Central memory CD8-positive, alpha-beta T cell (primary cell): Measurements from ENCODE around the gene EMILIN2.
A peak's percentile ranks its signal among the peaks of the same experiment; 100 is the strongest.

Experiments used
- ATAC-seq: fragments of 150-1000 bp; cut with Tn5 transposase; replicated peaks from 2 replicates; pipeline ENCODE4 v1.10.0; 2022; ENCODE audit warnings: mild to moderate bottlenecking, moderate FRiP score, moderate number of reproducible peaks; ENCODE audit not compliant: poor library complexity, severe bottlenecking; ENCODE audit errors: extremely low read depth
- DNase-seq, 2 donors: peaks; one replicate each; pipeline ENCODE4 v3.0.0; 2021; ENCODE audit warnings: low spot score in 2 of 2
- H3K27ac Mint-ChIP-seq: one replicate; pipeline ENCODE4 v1.8.0; 2022; ENCODE audit warnings: low read depth, mild to moderate bottlenecking, moderate library complexity, mixed read lengths
- H3K27me3 Mint-ChIP-seq: one replicate; pipeline ENCODE4 v1.8.0; 2022; ENCODE audit warnings: mixed read lengths
- H3K36me3 Mint-ChIP-seq: one replicate; pipeline ENCODE4 v1.8.0; 2022; ENCODE audit warnings: mild to moderate bottlenecking, moderate library complexity, mixed read lengths; ENCODE audit not compliant: insufficient read depth
- H3K4me1 Mint-ChIP-seq: one replicate; pipeline ENCODE4 v1.8.0; 2022; ENCODE audit warnings: mixed read lengths
- H3K4me3 Mint-ChIP-seq: one replicate; pipeline ENCODE4 v1.8.0; 2022; ENCODE audit warnings: mild to moderate bottlenecking, moderate library complexity, mixed read lengths
- H3K9me3 Mint-ChIP-seq: one replicate; pipeline ENCODE4 v1.8.0; 2022; ENCODE audit warnings: mixed read lengths

The EMILIN2 gene

DNA sequence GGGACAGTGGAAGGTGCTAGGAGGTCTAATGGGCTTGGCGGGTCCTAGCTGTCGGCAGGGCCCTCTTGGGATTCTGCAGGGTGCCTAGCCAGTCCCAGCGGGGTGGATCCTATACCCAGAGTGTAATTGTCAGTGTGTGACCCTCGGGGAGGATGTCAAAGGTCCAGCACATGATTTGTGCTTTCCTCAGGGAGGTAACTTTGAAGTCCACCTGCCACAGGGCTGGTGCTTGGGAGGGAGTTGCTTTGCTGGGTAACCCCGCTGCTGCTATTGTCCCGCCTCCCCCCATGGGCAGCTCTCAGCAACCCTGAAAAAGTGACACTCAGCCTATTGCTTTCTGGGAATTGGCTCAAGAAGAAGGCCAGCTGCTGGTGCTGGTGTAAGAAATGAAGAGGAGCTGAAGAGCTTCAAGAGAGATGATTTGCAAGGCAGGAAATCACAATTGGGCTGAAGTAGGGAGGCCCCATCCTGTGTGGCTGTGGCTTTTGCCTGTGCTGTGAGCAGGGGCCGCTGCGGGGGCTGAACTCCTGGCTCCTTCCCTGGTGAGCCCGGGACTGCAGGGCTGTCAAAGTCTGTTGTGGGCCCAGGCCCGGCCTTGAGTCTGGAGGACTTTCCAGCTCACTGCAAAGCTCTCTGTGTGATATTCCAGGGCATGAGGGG is 36.4 kb downstream of the EMILIN2 start:
- H3K4me3 Mint-ChIP-seq = peak overlapping the region; percentile 63
- no peaks in the 10 kb centered on the region for H3K36me3 Mint-ChIP-seq
- H3K27ac Mint-ChIP-seq = peak overlapping the region; percentile 78
- ATAC-seq = peak; percentile 92
- DNase-seq = peak in 1 of 2 donors; percentile 25
- H3K4me1 Mint-ChIP-seq = peaks cover 25% of the 10 kb centered on the region
- no peaks in the 10 kb centered on the region for H3K27me3 Mint-ChIP-seq
- peaks cover 8% of the 10 kb centered on the region for H3K9me3 Mint-ChIP-seq

DNA sequence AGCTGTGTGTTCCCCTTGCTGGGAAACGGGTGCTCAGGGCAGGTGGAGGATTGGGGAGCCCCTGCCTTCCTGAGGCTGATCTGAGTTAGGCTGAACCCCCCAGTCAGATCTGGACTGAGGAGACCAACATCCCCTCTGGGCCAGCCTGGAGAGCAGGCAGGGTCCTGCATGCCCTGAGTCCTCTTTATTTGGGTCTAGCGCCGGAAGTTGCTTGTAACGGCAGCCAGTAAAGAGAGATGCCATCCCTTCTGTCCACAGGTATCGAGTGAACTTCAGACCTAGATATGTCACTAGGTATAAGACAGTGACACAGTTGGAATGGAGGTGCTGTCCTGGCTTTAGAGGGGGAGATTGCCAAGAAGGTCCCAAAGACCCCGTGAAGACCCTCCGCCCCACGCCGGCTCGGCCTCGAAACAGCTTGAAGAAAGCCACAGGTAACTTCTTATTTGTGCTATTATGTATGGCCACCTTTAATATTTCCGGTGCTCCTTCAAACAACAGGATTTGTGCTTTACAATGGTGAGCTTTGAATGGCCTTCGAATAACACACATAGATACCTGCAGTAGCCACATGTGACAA is 38.0 kb downstream of the EMILIN2 start:
- DNase-seq = no peak
- no peak for ATAC-seq
- Mint-ChIP-seq H3K4me1 (peaks cover 30% of the 10 kb centered on the region), H3K4me3 (no peak overlapping the region), H3K36me3 (no peaks in the 10 kb centered on the region), H3K9me3 (peaks cover 8% of the 10 kb centered on the region), H3K27ac (no peak overlapping the region), H3K27me3 (no peaks in the 10 kb centered on the region)

DNA sequence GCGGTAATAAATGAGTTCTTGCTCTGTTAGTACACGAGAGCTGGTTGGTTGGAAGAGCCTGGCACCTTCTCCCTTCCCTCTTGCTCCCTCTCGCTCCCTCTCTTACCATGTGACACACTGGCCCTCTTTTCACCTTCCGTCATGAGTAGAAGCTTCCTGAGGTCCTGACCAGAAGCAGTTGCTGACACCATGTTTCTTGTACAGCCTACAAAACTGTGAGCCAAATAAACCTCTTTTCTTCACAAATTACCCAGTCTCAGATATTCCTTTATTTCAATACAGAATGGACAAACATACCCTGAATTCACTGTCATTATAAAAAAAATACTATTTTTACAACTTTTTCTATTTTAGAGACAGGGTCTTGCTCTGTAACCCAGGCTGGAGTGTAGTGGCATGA is 40.7 kb downstream of the EMILIN2 start:
- no peaks in the 10 kb centered on the region for H3K27me3 Mint-ChIP-seq
- H3K4me1 Mint-ChIP-seq = peaks cover 43% of the 10 kb centered on the region
- ATAC-seq = no peak
- H3K9me3 Mint-ChIP-seq = peaks cover 8% of the 10 kb centered on the region
- H3K36me3 Mint-ChIP-seq = peaks cover 4% of the 10 kb centered on the region
- no peak for DNase-seq
- H3K4me3 Mint-ChIP-seq = no peak overlapping the region
- H3K27ac Mint-ChIP-seq = peak overlapping the region; percentile 30

DNA sequence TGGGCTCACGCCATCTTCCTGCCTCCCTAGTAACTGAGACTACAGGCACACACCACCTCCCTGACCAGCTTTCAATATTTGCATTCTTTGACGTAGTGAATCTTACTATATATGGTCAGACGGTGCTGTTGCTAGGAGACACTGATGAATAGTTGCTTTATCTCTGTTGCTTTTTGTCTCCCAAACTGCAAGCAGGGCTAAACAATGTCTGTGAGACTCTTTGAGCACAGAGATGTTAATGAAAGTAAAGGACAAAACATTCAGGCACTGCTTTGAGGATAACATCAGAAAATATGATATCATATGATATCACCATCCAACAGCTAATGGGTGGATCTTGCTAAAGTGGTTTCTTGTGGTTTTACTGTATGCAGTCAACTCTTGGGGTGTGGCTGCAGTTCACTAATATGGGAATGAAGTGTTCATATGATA is 43.0 kb downstream of the EMILIN2 start:
- ATAC-seq = peak; percentile 83
- H3K27ac Mint-ChIP-seq = peak overlapping the region; percentile 90

DNA sequence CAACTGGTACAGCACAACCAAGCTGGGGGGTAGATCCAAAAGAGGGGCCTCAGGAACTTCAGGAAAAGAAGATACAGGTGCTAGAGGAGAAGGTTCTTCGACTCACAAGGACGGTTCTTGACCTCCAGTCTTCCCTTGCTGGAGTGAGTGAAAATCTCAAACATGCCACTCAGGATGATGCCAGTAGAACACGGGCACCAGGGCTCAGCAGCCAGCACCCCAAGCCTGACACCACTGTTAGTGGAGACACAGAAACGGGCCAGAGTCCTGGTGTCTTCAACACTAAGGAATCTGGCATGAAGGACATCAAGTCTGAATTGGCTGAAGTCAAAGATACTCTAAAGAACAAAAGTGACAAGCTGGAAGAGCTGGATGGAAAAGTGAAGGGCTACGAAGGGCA is 43.8 kb downstream of the EMILIN2 start:
- H3K9me3 Mint-ChIP-seq = peaks cover 8% of the 10 kb centered on the region
- H3K27me3 Mint-ChIP-seq = no peaks in the 10 kb centered on the region
- H3K27ac Mint-ChIP-seq = peak overlapping the region; percentile 22
- H3K4me1 Mint-ChIP-seq = peaks cover 29% of the 10 kb centered on the region
- no peak for DNase-seq
- no peak for ATAC-seq
- peaks cover 4% of the 10 kb centered on the region for H3K36me3 Mint-ChIP-seq
- H3K4me3 Mint-ChIP-seq = peak overlapping the region; percentile 3

More for the DNA sequence above, 43.0 kb downstream of the EMILIN2 start:
- Mint-ChIP-seq H3K9me3 (peaks cover 8% of the 10 kb centered on the region), H3K27me3 (no peaks in the 10 kb centered on the region), H3K36me3 (peaks cover 4% of the 10 kb centered on the region), H3K4me1 (peaks cover 29% of the 10 kb centered on the region), H3K4me3 (no peak overlapping the region)
- no peak for DNase-seq

DNA sequence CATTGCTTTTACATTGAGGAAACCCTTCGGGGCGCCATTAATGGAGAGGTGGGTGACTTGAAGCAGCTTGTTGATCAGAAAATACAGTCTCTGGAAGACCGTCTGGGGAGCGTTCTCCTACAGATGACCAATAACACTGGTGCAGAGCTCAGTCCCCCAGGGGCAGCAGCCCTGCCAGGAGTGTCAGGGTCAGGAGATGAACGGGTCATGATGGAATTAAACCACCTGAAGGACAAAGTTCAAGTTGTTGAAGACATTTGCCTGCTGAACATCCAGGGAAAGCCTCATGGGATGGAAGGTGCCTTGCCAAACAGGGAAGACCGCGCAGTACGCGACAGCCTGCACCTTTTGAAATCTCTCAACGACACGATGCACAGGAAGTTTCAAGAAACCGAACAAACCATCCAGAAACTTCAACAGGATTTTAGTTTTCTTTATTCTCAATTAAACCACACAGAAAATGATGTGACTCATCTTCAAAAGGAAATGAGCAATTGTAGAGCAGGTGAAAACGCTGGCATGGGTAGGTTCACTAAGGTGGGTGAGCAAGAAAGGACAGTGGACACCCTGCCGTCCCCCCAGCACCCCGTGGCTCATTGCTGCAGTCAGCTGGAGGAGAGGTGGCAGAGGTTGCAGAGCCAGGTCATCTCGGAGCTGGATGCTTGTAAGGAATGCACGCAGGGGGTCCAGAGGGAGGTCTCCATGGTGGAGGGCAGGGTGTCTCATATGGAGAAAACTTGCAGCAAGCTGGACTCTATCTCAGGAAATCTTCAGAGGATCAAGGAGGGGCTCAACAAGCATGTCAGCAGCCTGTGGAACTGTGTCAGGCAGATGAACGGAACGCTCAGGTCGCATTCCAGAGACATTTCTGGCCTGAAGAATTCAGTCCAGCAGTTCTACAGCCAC is 45.0 kb downstream of the EMILIN2 start:
- H3K27ac Mint-ChIP-seq = peak overlapping the region; percentile 41
- peaks cover 4% of the 10 kb centered on the region for H3K36me3 Mint-ChIP-seq

DNA sequence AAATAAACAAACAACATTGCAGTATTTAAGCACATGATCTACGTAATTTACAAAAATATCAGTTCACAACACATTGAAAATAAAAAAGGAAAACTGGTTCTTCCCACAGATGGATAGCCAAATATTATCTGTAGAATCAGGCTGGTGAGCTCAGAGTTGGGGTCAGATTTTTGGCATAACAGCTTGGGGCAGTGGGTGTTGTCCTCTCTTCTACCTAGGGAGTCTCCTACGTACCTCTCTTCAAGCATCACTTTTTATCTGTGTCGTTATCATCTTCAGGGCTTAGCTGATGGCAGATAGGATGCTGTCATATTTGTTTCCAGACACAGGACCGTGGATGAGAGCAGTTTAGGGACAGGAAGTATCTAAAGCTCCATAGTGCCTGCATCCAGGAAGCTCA is 46.2 kb downstream of the EMILIN2 start:
- no peaks in the 10 kb centered on the region for H3K27me3 Mint-ChIP-seq
- no peak overlapping the region for H3K4me3 Mint-ChIP-seq
- peaks cover 29% of the 10 kb centered on the region for H3K4me1 Mint-ChIP-seq
- no peak overlapping the region for H3K27ac Mint-ChIP-seq
- peaks cover 4% of the 10 kb centered on the region for H3K36me3 Mint-ChIP-seq
- DNase-seq (no peak), ATAC-seq (no peak)
- no peaks in the 10 kb centered on the region for H3K9me3 Mint-ChIP-seq

More for the DNA sequence above, 45.0 kb downstream of the EMILIN2 start:
- DNase-seq (no peak), ATAC-seq (no peak)
- H3K4me3 Mint-ChIP-seq = peak overlapping the region; percentile 57
- H3K9me3 Mint-ChIP-seq = peaks cover 2% of the 10 kb centered on the region
- no peaks in the 10 kb centered on the region for H3K27me3 Mint-ChIP-seq
- H3K4me1 Mint-ChIP-seq = peaks cover 29% of the 10 kb centered on the region

DNA sequence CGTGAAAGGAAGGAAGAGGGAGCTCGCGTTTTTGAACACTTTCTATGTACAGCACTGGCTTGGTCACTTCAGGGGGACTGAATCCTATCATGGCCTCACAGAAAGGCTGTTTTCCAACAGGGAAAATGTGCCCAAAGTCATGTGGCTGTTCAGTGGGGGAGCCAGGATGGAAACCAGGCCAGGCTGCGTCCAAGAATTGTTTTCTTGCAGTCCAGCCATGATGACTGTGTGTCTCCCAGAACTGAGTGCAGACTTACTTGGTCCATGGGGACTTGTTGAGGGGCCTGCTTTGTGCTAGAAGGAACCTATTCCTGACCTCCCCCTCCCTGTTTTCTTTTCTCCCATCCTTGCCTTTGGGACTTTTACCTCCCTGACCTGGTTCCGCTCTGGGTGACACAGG is 46.9 kb downstream of the EMILIN2 start:
- Mint-ChIP-seq H3K4me3 (no peak overlapping the region), H3K9me3 (no peaks in the 10 kb centered on the region), H3K27me3 (no peaks in the 10 kb centered on the region), H3K36me3 (peaks cover 4% of the 10 kb centered on the region), H3K4me1 (peaks cover 29% of the 10 kb centered on the region), H3K27ac (no peak overlapping the region)
- ATAC-seq = no peak
- no peak for DNase-seq

DNA sequence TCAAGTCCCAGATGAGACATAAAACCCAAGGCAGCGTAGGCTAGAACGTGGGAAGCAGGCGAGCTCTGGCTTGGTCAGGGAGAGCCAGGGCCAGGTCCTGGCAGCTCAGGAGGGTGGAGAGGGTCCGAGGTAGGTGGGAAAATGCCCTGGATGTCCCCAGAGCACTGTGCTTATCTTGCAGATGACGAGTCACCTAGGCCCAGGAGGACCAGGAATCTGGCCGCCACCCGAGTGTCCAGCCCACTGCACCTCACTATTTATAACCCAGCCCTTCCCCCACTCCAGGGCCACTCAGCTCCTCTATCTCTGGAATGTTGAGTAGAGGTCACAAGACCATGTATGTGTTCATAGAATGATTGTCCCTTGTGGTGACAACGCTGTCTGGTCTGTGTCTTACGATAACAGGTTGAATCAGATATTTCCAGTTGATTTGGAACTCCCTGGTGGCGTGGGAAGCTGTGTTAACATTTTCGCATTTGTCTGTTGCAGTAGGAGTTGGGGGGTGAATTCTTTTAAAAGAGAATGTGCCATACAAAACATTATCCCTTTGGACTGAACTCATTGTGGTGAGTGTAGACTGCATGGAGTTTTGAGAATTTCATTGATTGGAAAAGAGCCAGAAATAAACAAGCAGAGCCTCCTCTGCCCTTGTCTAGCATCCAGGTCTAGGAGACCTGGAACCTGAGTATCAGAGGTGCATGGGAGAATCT is 47.5 kb downstream of the EMILIN2 start:
- no peak for ATAC-seq
- Mint-ChIP-seq H3K9me3 (no peaks in the 10 kb centered on the region), H3K4me3 (no peak overlapping the region), H3K27ac (no peak overlapping the region), H3K36me3 (peaks cover 4% of the 10 kb centered on the region), H3K27me3 (no peaks in the 10 kb centered on the region), H3K4me1 (peaks cover 29% of the 10 kb centered on the region)
- no peak for DNase-seq

DNA sequence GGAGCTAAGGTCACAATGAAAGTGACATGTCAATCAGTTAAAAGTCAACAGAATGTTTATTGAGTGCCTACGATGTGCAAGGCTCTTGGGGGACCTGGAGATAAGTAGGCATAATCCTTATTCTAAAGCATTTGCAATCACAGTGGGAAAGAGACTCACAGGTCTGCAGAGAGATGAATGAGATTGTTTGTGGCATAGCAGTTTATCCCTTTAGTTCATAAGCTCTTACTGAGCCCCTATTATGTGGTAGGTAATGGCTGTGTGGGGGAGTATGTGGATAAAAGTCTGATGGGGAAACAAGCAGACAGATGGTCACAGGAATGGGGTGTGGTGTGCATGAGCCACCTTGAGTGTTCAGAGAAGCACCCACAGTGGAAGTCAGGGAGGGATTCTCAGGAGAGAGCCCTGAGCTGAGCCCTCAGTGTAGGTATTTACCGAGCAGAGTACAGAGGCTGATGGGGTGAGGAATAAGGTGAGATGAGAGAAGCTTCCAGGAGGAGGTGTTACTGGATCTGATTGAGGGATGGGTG is 48.1 kb downstream of the EMILIN2 start:
- Mint-ChIP-seq H3K4me3 (no peak overlapping the region), H3K9me3 (no peaks in the 10 kb centered on the region), H3K36me3 (peaks cover 4% of the 10 kb centered on the region), H3K4me1 (peaks cover 23% of the 10 kb centered on the region), H3K27me3 (no peaks in the 10 kb centered on the region), H3K27ac (no peak overlapping the region)
- DNase-seq = no peak
- ATAC-seq = no peak

DNA sequence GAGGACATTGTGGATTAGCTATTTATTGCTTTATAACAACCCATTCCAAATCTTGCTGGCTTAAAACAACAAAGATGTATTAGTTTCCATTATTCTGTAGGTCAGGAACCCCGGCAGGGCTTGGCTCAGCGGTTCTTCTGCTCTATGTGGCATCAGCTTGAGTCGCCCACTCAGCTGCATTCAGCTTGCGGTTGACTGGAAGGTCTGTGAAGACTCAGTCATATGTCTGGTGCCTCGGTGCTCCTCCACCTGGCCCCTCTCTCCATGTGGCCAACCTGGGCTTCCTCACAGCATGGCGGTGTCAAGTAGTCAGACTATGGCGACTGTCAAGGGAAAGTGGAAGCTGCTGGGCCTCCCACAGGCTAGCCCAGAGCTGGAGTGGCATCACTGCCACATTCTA is 48.6 kb downstream of the EMILIN2 start:
- Mint-ChIP-seq H3K36me3 (peaks cover 4% of the 10 kb centered on the region), H3K4me3 (no peak overlapping the region), H3K27ac (no peak overlapping the region), H3K9me3 (no peaks in the 10 kb centered on the region), H3K4me1 (peaks cover 18% of the 10 kb centered on the region), H3K27me3 (no peaks in the 10 kb centered on the region)
- no peak for ATAC-seq
- DNase-seq = no peak

DNA sequence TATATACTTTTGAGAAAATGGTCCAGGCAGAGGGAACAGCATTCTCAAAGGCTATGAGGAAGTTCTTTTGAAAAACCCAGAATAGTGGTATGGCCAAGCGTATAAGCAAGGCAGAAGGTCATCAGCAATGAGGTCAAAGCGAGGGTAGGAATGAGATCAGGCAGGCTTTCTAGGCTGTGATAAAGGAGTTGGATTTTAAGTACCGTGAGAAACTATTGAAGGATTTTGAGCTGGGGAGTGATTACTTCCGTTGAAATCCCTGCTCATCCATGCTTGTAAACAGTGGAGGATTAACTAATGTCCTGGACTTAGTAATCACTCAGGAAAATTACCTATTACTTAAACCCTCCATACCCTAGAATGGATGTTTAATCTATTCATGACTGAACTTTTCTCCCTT is 50.2 kb downstream of the EMILIN2 start:
- Mint-ChIP-seq H3K27ac (no peak overlapping the region), H3K36me3 (no peaks in the 10 kb centered on the region), H3K4me3 (no peak overlapping the region), H3K27me3 (no peaks in the 10 kb centered on the region), H3K9me3 (no peaks in the 10 kb centered on the region), H3K4me1 (peaks cover 2% of the 10 kb centered on the region)
- ATAC-seq = no peak
- no peak for DNase-seq
